HG02938 (cell line): Measurements from ENCODE around the gene ADGRA3.
A peak's percentile ranks its signal among the peaks of the same experiment; 100 is the strongest.

ENCODE experiments used
- ATAC-seq: cut with Tn5 transposase; IDR thresholded peaks from one replicate; pipeline ENCODE4 v1.9.1; 2021; ENCODE audit warnings: mild to moderate bottlenecking, moderate library complexity; ENCODE audit not compliant: unreplicated experiment

The ADGRA3 gene

DNA sequence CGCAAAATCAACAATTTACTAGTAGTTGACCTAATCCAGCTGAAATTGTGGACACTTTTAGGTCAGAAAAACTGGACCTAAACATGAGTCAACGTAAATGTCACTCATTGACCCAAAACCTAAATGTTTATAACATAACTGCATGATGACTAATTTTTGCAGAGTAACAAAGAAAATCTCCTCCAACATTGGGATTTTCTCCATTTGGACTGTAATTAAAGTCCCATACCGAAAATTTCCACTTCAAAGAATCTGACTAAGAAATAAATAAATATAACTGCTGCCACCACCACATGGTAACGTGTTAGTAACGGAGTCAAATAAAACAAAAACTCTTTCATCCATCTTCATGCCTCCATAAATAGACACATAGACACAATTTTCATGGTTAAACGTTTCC, 1.9 kb downstream of the ADGRA3 start:
- ATAC-seq = no peak

DNA sequence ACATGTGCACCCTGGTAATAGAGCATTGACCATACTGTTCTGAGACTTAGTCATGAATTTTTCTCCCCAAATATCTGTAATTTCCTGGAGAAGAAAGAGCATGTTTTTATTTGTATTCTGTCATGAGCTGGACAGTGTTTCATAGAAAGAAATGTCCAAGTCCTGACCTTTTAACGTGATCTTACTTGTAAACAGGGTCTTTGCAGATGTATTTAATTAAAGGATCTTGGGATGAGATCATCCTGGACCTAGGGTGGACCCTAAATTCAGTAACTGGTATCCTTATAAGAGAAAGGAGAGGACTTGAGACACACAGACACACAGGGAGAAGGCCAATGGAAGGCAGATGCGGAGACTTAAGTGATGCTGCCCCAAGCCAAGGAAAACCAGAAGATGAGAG, 3.6 kb downstream of the ADGRA3 start:
- ATAC-seq = no peak

DNA sequence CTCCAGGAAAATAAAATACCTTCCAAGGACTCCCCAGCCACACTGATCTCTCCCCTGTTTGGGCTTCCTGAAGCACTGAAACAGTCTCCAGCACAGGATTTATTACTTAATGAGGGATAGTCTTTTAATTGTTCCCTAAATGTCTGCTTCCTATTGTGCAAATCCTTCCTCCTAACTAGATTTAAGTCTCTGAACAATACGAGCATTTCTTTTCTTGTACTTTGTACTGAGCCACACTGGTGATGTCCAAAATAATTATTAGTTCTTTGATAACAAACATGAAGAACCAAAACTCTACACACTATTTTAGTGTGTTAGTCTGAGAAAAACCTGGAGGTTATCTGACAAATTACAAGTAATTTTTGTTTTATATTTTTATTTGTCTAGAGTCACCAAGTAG, 5.1 kb downstream of the ADGRA3 start:
- ATAC-seq = no peak

DNA sequence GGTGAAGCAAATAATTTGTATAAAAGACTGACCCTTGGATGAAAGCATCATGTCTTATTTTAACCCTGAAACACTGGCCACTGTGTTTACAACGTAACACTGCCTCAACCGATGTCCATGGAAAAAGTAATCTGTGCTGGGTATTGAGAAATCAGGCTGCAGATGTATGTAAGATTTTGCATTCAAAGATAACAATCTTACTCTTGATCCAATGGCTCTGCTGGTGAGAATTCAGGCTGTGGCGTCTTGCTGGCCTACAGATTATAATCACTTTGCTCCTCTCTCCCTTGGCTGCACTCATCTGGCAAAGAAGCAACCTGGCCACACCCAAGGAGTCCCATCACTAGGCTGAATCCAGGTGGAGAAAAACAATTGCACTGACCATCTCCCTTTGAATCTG, 7.5 kb downstream of the ADGRA3 start:
- no peak for ATAC-seq

DNA sequence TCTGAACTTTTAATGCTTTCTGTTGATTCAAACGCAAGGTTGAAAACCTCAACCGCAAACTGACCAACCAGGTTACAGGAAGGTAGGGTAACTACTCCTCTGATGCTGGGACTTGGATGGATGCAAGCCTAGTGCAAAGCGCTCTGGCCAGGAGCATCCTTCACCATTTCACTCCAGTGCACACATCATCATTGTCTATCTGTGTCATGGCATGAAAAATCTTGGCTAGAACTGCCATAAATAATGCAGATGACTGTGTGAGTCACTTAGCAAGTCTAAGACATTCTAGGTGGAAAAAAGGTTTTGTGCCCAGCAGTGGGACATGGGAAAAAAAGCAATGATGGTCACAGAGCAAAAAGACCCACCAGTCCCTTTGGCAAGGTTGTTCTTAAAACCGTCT, 10.9 kb downstream of the ADGRA3 start:
- ATAC-seq = no peak

DNA sequence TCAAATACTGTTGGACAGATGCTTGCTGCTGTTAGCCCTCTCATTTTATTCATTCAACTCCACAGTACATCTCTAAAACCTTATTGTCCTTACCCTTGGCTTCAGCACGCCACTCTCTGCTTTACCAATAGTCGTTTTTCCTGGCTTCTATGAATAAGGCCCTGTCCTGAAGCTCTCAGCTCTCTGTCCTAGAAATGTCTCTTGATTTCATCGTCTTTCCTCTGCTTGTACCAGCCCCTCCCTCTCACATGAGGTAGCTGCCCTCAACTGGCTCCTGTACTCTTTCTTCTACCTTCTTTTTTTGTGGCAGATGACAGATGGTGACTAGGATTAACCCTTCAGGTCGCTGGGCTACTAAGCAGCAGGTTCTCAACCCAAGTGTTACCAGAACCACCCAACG, 11.4 kb downstream of the ADGRA3 start:
- ATAC-seq = no peak

DNA sequence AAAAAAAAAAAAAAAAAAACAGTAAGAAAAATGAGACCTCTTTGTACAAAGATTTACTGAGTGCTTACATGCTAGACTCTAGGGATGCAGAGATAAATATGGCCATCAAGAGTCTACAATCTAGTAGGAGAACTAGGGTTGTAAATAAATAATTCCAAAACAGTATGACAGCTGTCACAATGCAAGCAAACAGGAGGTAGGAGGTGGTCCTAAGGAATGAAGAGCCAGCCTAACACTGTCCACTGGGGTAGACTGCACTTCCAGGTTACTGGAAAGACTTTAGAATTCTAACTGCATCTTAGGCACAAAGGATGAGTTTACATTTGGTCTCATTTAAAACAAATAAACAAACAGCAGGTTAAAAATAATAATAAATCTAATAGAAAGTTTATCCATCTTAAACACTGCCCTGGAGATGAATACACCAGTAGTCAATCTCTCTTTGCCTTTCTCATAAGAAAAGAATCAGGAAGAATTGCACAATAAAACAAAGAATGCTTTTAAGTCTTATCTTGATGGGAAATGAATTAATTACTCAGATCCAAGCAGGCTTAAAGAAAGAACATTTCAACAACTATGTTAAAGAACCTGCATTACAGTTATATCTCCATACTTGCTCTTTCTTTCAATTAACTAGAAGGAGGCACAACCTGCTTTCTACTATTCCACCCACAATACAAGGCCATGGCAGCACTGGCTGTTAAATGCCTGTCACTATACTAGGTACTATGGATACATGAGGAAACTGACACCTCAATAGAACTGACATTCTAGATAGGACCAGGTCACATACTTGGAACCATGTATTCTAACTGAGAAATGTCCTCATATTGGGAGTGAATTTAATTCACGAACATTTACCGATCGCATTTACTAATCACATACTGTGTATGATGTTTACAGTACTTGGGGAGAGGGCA, 12.7 kb downstream of the ADGRA3 start:
- no peak for ATAC-seq

DNA sequence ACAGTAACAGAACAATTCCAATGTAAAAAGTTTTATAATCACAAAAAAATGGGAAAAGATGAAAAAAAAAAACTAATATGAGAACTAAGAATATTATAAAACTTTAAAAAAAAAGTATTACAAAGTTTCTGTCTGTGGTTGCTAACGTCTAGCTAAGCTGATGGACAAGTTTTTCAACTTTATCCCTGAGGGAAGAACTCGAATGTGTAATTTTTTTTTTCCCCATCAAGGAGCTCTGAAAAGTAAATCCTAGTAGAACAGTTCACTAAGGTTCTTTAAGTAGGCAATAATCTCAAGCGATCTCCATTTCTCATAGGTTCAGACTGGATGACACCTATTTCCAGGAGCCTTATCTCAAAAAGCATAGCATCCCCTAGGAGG, 14.2 kb downstream of the ADGRA3 start:
- no peak for ATAC-seq

DNA sequence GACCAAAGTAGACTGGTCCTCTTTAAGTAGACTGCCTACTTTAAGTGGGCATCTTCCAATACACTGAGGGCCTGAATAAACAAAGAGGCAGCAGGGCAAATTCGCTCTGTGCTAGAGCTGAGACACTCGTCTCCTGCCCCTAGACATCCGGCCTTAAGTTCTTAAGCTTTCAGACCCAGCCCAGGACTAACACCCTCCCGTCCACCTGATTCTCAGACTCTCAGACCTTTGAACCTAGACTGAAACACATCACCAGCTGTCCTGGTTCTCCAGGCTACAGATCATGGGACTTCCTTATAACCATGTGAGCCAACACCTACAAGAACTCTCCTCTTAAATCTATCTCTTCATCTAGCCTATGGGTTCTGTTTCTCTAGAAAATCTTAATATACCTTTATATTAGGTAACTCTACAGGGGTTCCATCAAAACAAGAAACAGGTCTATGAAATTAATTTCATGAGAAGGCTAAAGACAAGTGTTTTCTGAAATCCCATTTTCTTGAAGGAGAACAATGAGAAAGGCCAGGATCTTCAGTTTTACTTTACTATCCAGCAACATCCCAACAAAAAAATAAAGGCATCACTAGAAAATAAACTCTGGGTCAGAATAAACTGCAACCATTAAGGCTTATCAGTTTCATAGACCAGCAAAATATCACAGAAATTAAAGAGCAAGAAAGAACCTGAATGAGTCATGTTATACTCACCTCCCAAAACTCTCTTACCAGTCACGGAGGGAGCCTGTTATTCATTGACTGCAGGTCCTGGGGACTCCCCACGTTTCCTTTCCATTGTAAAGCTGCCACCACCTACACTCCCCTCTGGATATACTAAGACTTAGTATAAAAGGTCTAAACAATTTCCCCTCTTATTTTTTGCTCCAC, 14.8 kb downstream of the ADGRA3 start:
- peak; percentile 79 for ATAC-seq

DNA sequence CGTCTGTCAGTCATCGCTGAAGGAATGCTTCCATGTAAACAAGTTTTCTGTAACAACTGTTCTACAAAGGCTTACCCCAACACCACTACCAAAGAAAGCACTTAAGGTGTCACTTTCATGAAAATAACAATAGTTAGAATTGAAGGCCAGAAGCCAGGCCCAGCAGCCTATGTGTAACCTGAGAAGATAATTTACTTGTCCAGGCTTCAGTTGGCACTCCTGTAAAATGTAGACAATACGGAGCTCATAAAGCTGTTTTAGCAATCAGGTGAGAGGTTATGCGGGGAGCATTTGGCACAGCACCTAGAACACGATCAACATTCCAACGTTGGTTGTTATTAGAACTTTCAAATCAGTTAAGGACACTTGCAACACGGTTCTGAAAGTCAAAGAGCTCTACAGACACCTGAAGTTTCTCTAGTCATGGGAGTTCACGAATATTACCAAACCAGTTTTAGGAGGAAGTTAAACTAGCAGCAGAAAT, 15.7 kb downstream of the ADGRA3 start:
- ATAC-seq = no peak

DNA sequence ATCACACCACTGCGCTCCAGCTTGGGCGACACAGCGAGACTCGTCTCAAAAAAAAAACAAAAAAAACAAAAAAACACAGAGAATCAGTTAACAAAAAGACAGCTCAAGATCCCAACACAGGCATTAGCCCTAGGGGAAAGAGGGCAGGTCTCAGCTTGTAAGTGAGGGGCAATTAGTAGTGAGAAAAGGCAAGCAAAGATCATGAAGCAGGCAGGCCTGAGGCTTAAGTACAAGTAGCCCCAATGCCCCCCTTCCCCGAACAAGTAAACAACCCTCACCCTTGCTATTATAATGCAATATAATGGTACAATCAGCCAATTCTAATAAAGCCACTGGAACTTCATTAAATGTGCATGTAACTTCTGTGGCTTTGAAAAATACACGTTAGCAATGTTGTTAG, 17.0 kb downstream of the ADGRA3 start:
- ATAC-seq = no peak

DNA sequence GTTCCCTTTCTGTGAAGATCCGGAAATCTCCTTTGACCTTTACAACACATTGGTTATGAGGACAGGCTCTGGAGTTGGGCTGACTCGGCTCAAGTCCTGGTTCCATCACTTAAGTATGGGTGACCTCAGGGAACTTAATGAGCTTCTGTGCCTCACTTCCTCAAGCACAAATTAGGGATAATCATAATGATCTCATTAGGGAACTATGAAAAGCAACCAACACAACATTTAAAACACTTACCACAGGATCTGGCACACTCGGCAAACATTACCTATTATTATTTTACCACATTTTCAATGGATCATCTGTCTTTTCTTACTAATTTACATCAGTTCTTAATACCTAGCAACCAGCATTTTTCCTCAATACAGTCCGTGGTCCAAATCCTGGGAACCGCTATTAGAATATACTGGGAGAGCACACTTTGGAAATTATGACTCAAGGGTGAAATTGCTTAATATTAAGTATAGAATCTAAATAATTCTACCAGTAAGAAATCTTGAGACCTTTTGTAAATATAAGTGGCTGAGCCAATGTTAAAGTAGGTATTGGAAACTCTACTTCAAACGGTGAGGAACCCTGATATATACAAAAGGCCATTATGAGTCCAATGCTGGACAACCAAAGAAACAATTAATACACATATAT, 19.6 kb downstream of the ADGRA3 start:
- ATAC-seq = no peak

DNA sequence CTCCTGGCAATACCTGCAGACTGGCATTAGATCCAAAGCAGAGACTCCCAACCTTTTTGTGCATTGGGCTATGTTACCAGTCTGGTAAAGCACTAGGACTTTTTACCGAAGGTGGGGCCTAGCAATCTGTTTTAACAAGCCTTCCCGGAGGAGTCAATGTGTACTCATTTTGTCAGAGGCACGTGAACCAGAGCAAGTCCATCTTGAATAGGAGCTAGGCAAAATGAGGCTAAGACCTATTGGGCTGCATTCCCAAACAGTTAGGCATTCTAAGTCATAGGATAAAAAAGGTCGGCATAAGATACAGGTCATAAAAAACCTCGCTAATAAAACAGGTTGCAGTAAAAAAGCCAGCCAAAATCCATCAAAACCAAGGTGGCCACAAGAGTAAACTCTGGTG, 22.3 kb downstream of the ADGRA3 start:
- no peak for ATAC-seq

DNA sequence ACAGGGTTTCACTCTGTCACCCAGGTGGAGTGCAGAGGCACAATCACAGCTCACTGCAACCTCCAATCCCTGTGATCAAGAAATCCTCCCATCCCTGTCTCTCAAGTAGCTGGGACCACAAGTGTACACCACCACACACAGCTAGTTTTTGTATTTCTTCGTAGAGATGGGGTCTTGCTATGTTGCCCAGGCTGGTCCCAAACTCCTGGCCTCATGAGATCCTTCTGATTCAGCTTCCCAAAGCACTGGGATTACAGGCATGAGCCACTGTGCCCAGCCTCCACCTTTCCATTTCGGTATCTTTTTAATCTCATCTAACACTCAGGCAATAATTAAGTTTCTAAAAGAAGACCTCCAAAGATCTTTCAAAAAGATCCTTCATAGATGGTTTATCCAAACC, 22.9 kb downstream of the ADGRA3 start:
- ATAC-seq = no peak

DNA sequence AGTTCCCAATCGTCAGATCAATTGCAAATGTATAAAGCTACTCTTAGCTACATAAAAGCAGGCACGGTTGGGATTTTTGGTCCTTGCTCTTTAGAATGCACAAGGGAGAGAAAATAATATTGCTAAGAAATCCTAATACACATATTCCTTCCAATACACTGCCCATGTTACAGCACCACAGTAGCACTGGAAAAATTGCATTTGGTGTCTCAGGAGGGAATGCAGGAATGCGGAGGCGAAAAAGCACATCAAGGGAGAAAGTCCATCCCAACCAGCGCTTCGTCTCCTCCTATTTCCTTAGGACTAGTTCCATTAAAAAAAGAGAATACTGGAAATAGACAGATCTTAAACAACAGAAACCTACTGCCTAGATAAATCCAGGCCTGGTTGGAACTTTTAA, 23.9 kb downstream of the ADGRA3 start:
- no peak for ATAC-seq

DNA sequence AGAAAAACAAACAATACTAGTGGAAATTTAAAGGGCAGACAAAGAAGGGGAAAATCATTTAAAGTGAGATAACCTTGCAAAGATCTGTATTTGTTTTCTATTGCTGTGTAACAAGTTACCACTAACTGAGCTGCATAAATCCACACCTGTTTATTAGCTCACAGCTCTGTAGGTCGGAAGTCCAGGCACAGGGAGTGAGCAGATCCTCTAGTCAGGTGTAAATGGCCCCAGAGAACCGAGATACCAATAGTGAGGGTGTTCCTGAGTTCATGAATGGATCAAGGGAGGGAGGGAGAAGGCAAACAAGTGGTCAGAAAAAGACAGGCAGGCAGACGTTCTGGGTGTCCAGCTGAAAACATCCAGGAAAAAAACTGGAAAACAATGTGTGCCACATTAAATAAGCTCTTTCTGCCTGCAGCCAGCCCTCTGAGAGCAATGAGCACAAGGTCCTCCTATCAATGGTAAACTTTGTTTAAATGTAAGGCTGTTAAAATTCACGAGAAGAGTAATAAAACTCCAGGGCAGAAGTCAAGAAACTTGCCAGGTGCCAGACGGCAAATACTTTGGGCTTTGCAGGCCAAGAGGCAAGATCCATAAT, 25.0 kb downstream of the ADGRA3 start:
- no peak for ATAC-seq

DNA sequence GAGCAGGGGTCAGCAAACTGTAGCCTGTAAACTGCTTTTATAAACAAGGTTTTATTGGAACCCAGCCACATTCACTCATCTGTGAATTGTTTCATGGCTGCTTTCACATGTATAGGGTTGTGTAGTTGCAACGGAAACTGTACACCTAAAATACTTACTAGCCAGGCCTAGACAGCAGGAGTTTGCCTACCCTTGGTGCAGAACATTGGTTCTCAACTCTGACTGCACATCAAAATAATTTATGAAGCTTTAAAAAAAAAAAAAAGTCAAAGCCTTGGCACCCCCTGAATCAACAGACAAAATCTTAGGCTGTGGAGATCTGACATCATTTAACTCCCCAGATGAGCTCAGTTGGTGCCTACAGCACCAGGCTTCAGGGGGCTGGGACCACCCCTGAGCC, 27.8 kb downstream of the ADGRA3 start:
- ATAC-seq = peak; percentile 44

DNA sequence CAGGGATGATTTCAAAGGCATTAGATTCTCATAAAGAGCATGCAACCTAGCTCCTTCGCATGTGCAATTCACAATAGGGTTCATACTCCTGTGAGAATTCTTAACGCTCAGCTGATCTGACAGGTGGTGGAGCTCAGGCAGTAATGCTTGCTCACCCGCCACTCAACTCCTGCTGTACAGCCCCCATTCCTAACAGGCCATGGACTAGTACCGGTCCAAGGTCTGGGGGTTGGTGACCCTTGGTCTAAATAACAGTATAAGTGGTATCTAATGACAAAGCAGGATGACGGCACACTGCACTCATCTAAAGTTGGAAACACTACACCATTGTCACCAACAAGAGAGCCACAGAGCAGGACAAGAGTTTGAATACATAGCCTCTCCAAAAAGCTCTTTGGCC, 28.5 kb downstream of the ADGRA3 start:
- ATAC-seq = no peak

DNA sequence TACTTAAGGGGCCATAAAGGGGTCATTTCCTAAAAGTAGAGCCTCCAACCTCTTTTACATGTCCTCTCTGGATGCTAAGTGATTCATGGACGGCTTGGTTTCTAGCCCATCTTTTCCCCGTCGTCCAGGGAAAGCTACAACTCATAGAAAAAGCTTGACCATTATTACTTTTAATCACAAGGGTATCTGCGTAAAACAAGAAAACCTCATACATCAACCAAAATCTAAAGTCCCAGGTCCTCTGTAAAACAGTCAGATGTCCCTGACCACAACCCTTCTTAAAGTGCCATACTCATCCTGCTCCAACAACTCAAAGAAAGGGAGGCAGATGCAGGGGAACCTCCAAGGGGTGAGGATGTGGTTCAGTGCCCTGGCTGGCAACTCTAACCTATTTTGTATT, 29.6 kb downstream of the ADGRA3 start:
- no peak for ATAC-seq

DNA sequence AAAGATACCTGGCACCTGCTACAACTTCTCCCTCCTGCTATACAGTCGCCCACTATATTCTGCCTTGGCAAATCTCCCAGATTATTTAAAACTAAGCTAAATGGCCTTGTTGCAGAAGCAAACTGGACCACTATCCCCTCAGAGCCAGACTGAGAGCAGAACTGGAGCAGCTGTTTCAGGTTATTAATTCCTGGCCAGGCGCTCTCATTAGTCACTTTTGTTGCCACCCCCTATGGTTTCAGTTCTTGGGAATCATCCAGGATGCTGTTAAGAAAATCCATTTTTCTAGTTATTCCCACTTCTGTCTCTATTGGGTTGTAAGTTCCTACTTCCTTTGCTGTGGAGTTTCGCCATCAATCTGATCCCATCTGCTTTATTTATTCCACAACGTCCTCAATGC, 30.1 kb downstream of the ADGRA3 start:
- no peak for ATAC-seq

DNA sequence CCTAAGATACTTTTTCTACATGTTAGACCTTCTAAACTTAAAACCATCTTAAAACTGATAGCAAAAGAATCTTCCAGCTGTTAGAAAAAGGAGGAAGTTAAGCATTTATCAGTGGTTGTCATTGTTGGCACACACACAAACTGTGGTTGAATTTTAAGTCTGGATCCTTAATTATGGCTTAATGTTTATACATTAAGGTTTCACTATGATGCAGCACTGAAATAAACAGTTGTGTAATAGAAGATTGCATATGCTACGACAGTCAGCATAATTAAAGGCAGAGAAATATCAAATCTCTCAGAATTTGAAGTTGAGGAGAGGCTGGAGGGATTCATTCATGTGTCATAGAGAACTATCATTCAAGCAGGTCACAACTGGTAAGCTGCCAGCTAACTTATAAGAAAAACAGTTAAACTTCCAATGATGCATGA, 32.3 kb downstream of the ADGRA3 start:
- peak; percentile 64 for ATAC-seq
